RWPE1 (cell line): ENCODE results near the gene CUX1.

Source experiments
- CTCF ChIA-PET: fragments of 350-600 bp; sonication (Branson Sonifier 250); formaldehyde crosslinking; extraction: SDS; loops from one replicate; lab custom pipeline; 2021; lab: Yijun Ruan, JAX
- POLR2A ChIA-PET: fragments of 400-600 bp; formaldehyde crosslinking; extraction: SDS; loops from one replicate; lab custom pipeline; 2020; ENCODE audit warnings: antibody characterized with exemption; ENCODE audit not compliant: low non-redundant PET; lab: Yijun Ruan, JAX
- DNase-seq: peaks from one replicate; pipeline ENCODE4 v3.0.0; 2012; ENCODE audit warnings: low spot score
- H3K27ac ChIP-seq: fragments of 450-650 bp; 2 replicates; pipeline ENCODE4 v1.5.1; 2017
- TF ChIP-seq, protein P1 (sequence below): fragments of 450-650 bp; conservative IDR thresholded peaks from 2 replicates; pipeline ENCODE4 v1.5.1; 2017; ENCODE audit warnings: low read depth, mild to moderate bottlenecking

The CUX1 gene

DNA sequence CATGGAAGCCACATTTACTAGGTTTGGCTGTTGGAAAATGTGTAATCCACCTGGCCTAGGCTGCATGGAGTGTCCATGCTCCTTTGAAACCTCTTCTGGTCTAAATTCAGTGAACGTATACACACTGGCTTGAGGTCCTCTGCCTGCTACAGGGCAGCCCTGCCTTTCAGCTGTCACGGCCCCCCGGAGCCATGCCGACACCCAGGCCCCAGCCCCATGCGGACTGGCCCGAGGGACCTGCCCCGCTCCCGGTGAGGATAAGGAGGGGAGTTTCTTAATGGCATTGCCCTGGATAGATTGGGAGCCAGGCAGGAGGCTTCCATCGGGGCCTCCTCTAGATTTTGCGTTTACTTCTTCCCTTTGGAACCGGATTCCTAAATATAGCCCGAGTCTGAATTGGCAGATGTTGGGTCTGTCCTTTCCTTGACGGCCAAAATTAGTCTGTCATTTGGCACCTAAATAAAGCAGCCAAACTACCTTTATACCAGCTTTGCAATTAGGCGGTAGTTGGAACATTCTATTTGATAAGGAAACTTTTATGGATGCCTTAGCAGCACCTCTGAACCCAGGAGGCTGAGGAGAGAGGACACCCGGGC is 397.1 kb downstream of the CUX1 start:
- no peak for DNase-seq

DNA sequence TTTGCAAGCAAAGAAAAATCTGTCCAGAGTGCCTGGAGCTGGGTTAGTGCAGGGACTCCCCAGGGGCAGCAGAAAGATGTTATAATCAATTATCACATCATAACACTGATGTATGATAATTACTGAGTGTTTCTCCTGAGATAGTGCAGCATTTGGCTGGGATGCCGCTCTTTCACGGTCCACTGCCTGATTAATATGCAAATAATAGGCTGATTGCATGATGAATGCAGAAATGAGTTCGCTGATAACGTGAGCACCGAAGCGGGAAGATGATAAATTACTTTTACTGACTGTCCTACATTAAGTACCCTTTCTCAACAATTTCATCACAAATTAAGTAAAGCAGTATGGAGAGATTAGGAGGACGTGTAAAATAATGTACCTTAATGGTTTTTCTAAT is 397.8 kb downstream of the CUX1 start:
- TF ChIP-seq, protein P1, sequence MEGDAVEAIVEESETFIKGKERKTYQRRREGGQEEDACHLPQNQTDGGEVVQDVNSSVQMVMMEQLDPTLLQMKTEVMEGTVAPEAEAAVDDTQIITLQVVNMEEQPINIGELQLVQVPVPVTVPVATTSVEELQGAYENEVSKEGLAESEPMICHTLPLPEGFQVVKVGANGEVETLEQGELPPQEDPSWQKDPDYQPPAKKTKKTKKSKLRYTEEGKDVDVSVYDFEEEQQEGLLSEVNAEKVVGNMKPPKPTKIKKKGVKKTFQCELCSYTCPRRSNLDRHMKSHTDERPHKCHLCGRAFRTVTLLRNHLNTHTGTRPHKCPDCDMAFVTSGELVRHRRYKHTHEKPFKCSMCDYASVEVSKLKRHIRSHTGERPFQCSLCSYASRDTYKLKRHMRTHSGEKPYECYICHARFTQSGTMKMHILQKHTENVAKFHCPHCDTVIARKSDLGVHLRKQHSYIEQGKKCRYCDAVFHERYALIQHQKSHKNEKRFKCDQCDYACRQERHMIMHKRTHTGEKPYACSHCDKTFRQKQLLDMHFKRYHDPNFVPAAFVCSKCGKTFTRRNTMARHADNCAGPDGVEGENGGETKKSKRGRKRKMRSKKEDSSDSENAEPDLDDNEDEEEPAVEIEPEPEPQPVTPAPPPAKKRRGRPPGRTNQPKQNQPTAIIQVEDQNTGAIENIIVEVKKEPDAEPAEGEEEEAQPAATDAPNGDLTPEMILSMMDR: no peak
- no peak overlapping the region for H3K27ac ChIP-seq
- ChIA-PET CTCF (no interaction called here), POLR2A (no interaction called here)
- no peak for DNase-seq

More for the DNA sequence above, 397.1 kb downstream of the CUX1 start:
- CTCF ChIA-PET: no interaction called here
- H3K27ac ChIP-seq: peak overlapping the region; percentile 18; the same call in 1 of the 2 replicates
- POLR2A ChIA-PET: no interaction called here
- TF ChIP-seq, protein P1: no peak

DNA sequence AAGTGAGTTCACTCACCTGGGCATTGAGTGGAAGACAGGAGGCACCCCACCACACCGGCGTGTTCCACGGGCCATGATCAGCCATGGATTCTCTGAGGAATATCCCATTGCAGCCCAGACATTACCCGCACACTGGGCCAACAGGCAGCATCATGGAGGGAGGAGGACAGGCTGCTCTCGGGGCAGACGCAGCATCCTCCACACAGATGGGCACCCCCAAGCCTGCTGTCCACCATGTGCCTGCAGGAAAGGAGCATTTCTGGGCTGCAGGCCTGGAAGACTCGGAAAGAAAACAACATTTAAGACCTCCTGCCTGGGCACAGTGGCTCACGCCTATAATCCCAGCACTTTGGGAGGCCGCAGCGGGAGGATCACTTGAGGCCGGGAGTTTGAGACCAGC is 398.3 kb downstream of the CUX1 start:
- DNase-seq: no peak
- ChIA-PET POLR2A (no interaction called here), CTCF (interaction anchor here (0.6 kb wide), 1 partner anchor 31 kb away, joined by 3 read pairs; no protein-coding TSS in a partner anchor)
- peak overlapping the region; percentile 22 for H3K27ac ChIP-seq
- TF ChIP-seq, protein P1: no peak

DNA sequence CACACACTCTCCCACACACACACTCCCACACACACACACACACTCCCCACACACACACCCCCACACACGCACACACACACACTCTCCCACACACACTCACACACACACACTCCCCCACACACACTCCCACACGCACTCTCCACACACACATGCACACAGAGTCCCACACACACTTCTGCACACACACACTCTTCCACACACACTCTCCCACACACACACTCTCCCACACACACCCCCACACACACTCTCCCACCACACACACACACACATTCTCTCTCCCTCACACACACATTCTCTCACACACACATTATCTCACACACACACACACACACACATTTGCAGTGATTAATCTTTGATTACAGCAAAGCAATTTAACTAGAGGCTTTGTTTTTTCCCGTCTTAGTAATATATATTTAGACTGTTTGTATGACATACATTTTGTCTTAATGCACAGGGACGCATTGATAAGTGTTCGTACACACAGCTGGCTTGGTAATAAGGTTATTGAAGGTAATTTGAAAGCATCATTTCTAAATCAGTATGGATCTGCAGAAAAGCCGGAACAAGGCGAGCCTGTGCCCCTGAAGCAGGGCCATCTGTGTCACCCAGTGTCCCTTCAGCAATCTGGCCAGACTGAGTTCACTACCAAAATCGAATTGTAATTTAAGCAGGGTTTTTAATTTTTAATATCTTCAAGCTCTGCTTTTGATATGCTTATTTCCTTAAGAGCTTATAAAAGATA is 399.3 kb downstream of the CUX1 start:
- CTCF ChIA-PET: no interaction called here
- no peak for DNase-seq
- peak overlapping the region; percentile 22 for H3K27ac ChIP-seq
- POLR2A ChIA-PET: no interaction called here
- TF ChIP-seq, protein P1: no peak

DNA sequence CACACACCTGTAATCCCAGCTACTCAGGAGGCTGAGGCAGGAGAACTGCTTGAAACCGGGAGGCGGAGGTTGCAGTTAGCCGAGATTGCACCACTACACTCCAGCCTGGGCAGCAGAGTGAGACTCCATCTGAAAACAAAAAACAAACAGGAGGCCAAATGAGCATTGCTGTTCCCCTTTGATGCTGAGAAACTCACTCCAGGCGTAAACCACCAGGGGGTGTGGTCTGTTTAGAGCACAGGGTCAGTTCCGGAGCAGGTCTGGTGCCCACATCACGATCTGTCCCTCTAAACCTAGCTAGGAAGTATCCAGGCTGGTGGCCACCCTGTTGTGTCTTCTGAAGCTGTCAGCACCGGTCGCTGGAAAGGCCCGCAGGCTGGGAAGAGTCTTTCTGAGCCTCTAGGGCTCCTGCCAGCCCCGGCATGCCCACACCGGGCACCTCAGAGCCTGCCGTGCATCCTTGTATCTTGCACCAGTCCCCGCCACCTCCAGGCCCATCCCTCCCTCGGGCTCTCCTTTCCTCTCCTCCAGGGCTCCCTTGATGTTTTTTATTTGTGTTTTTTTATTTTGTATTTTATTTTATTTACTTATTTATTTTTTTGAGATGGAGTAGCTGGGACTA is 402.9 kb downstream of the CUX1 start:
- TF ChIP-seq, protein P1: no peak
- CTCF ChIA-PET: interaction anchor here (0.6 to 1.6 kb wide), 5 partner anchors 10 to 623 kb away, joined by 3 to 8 read pairs (median 4); no protein-coding TSS in a partner anchor
- H3K27ac ChIP-seq: peak overlapping the region; percentile 95
- peak; percentile 73 for DNase-seq
- POLR2A ChIA-PET: no interaction called here
